Prostate gland (tissue), 2 donors: Measurements from ENCODE around the gene TSPAN10. TPM values are rescaled to one million over a fixed set of nuclear protein-coding genes. Genes with fewer than 3 reads are reported as not detected.

Experiments used
- DNase-seq: peaks from one replicate; pipeline ENCODE4 v3.0.0-alpha.2; 2019; ENCODE audit warnings: low spot score
- H3K27ac ChIP-seq, 2 donors: fragments of 200-600 bp; sonication (generic); 2 replicates each; pipeline ENCODE4 v1.5.1; 2017 to 2019
- H3K27me3 ChIP-seq: fragments of 200-600 bp; sonication (generic); replicated peaks from 2 replicates; pipeline ENCODE4 v1.5.1; 2019; ENCODE audit not compliant: insufficient read depth
- H3K36me3 ChIP-seq, 2 donors: fragments of 200-600 bp; sonication (generic); 1 replicate in 1 of 2; 2 replicates in 1 of 2; pipeline versions ENCODE4 v1.5.1 to v1.8.1; 2017 to 2019
- H3K4me1 ChIP-seq: fragments of 200-600 bp; sonication (generic); replicated peaks from 2 replicates; pipeline ENCODE4 v1.5.1; 2019
- H3K4me3 ChIP-seq, 2 donors: fragments of 200-600 bp; sonication (generic); 2 replicates each; pipeline ENCODE4 v1.5.1; 2017 to 2019
- H3K9me3 ChIP-seq: fragments of 200-600 bp; sonication (generic); 2 replicates; pipeline ENCODE4 v1.5.1; 2017
- CTCF ChIP-seq, 4 experiments: fragments of 200-600 bp in 2 of 4; fragments of 450-650 bp in 2 of 4; sonication (generic) in 2 of 4; IDR thresholded peaks; 1 replicate in 3 of 4; 2 replicates in 1 of 4; pipeline ENCODE4 v1.5.1; 2016 to 2019; ENCODE audit warnings: antibody characterized with exemption in 4 of 4, mild to moderate bottlenecking in 2 of 4, moderate library complexity in 2 of 4
- POLR2A ChIP-seq: fragments of 450-650 bp; IDR thresholded peaks from one replicate; pipeline ENCODE4 v1.6.1; 2016; ENCODE audit warnings: antibody characterized with exemption, mild to moderate bottlenecking
- POLR2AphosphoS5 ChIP-seq: sonication (generic); formaldehyde crosslinking; IDR thresholded peaks from one replicate; pipeline ENCODE4 v1.6.1; 2017; ENCODE audit warnings: antibody characterized with exemption
- WGBS: methylation state at CpG from one replicate; pipeline ENCODE4 v1.1.5; 2018; 5-methylcytosine and 5-hydroxymethylcytosine counted together
- intact Hi-C: fragments of 100-400 bp; cut with DNase I; formaldehyde crosslinking; loops from one replicate; pipeline ENCODE4 v1.14.2; 2022
- total RNA-seq, 2 donors: library from RNA; depleted of rRNA; stranded (reverse); fragments of >200 nt; gene quantifications; one replicate each; pipeline ENCODE4 v1.1.0, GENCODE V29; 2016

TSPAN10 gene
- total RNA-seq, 2 donors from 2014 or later: 2.5 to 2.9 TPM

GRCh38 chr17:81607431-81607830, 29.6 kb upstream of the TSPAN10 start:
- intact Hi-C loops: no loop called here
- TF ChIP-seq CTCF (IDR thresholded peaks at IDR 0.05): no peak
- TF ChIP-seq POLR2A: no peak
- no peak for TF ChIP-seq POLR2AphosphoS5
- Histone ChIP-seq H3K36me3 (peaks cover 5 to 17% of the 10 kb centered on the region in 2 donors), H3K4me1 (no peaks in the 10 kb centered on the region), H3K27ac (no peak overlapping the region), H3K27me3 (no peaks in the 10 kb centered on the region), H3K4me3 (no peak overlapping the region), H3K9me3 (no peaks in the 10 kb centered on the region)
- DNase-seq: no peak
- 64% methylated on average over 6 of the region's 6 CpGs for WGBS

- intact Hi-C loops: no loop called here
- peaks cover 5 to 17% of the 10 kb centered on the region in 2 donors for H3K36me3 ChIP-seq
- WGBS: 97% methylated on average over 4 of the region's 4 CpGs
Measured at GRCh38 chr17:81608082-81608481, 28.9 kb upstream of the TSPAN10 start.

GRCh38 chr17:81608605-81609004, 28.4 kb upstream of the TSPAN10 start:
- intact Hi-C loops: no loop called here
- Histone ChIP-seq H3K4me3 (no peak overlapping the region), H3K4me1 (no peaks in the 10 kb centered on the region), H3K27ac (no peak overlapping the region), H3K36me3 (peaks cover 5 to 17% of the 10 kb centered on the region in 2 donors), H3K9me3 (no peaks in the 10 kb centered on the region), H3K27me3 (no peaks in the 10 kb centered on the region)
- TF ChIP-seq POLR2AphosphoS5 (no peak), CTCF (IDR thresholded peaks at IDR 0.05) (no peak), POLR2A (no peak)
- 81% methylated on average over 13 of the region's 13 CpGs for WGBS
- no peak for DNase-seq

More at GRCh38 chr17:81608082-81608481, 28.9 kb upstream of the TSPAN10 start:
- Histone ChIP-seq H3K4me1 (no peaks in the 10 kb centered on the region), H3K27me3 (no peaks in the 10 kb centered on the region), H3K27ac (no peak overlapping the region), H3K4me3 (no peak overlapping the region), H3K9me3 (no peaks in the 10 kb centered on the region)
- DNase-seq: no peak
- no peak for TF ChIP-seq POLR2AphosphoS5
- TF ChIP-seq POLR2A: no peak
- TF ChIP-seq CTCF (IDR thresholded peaks at IDR 0.05): no peak

- Histone ChIP-seq H3K27me3 (no peaks in the 10 kb centered on the region), H3K4me1 (no peaks in the 10 kb centered on the region), H3K36me3 (peaks cover 0 to 9% of the 10 kb centered on the region in 2 donors), H3K9me3 (no peaks in the 10 kb centered on the region), H3K27ac (no peak overlapping the region), H3K4me3 (no peak overlapping the region)
- intact Hi-C loops: no loop called here
- WGBS: 89% methylated on average over 19 of the region's 19 CpGs
- DNase-seq: no peak
- TF ChIP-seq CTCF (IDR thresholded peaks at IDR 0.05) (no peak), POLR2AphosphoS5 (no peak), POLR2A (no peak)
Measured at GRCh38 chr17:81609541-81610311, 27.3 kb upstream of the TSPAN10 start.
